Measurements from ENCODE around the gene UBAC2. TPM values are rescaled to one million over a fixed set of nuclear protein-coding genes. Genes with fewer than 3 reads are reported as not detected.

UBAC2 gene
- total and polyA plus RNA-seq, 2 donors (not counting 1 experiment from before 2014, with no cell fraction given), result 32.4 to 87.4 TPM

GRCh38 chr13:99389520-99390304, 189.1 kb downstream of the UBAC2 start:
- no peaks in the 10 kb centered on the region for H3K9me3 ChIP-seq (ENCODE audit: control insufficient read depth, insufficient read depth, low read depth, low read length)
- no peaks in the 10 kb centered on the region for H3K36me3 ChIP-seq (ENCODE audit: control insufficient read depth, insufficient read depth, low read length)
- DNase-seq (ENCODE audit: low read depth in 2 of 2), result no peak
- no peaks in the 10 kb centered on the region for H3K27me3 ChIP-seq (ENCODE audit: control insufficient read depth, insufficient read depth, low read length)
- no peaks in the 10 kb centered on the region for H3K4me1 ChIP-seq (ENCODE audit: control insufficient read depth, extremely low read depth, insufficient read depth, low read length)
- TF ChIP-seq EZH2 (IDR thresholded peaks at IDR 0.05; ENCODE audit: low read length, missing control alignments) (no peak), CTCF (conservative IDR thresholded peaks at IDR 0.05 in 1 of 2, IDR thresholded peaks at IDR 0.05 in 1 of 2; ENCODE audit: low read depth in 1 of 2, low read length in 2 of 2) (no peak)
- no peak overlapping the region for H2AFZ ChIP-seq (ENCODE audit: low read length)
- no peaks in the 10 kb centered on the region for H4K20me1 ChIP-seq (ENCODE audit: control insufficient read depth, extremely low read depth, insufficient read depth, low read length)
- H3K9ac ChIP-seq (ENCODE audit: insufficient read depth, low read length), result no peak overlapping the region
- no peak overlapping the region for H3K27ac ChIP-seq (ENCODE audit: insufficient read depth, low read length)
- no peak overlapping the region for H3K4me2 ChIP-seq (ENCODE audit: extremely low read depth, insufficient read depth, low read length)
- no peak overlapping the region for H3K4me3 ChIP-seq (replicated peaks in 1 of 4; ENCODE audit: control extremely low read depth in 1 of 4, insufficient read depth in 1 of 4, low read depth in 3 of 4, low read length in 4 of 4)
- H3K79me2 ChIP-seq (ENCODE audit: control insufficient read depth, insufficient read depth, low read length), result no peaks in the 10 kb centered on the region

GRCh38 chr13:99390601-99391000, 189.9 kb downstream of the UBAC2 start:
- no peak for TF ChIP-seq CTCF (conservative IDR thresholded peaks at IDR 0.05 in 1 of 2, IDR thresholded peaks at IDR 0.05 in 1 of 2; ENCODE audit: low read depth in 1 of 2, low read length in 2 of 2)
- no peak for TF ChIP-seq EZH2 (IDR thresholded peaks at IDR 0.05; ENCODE audit: low read length, missing control alignments)
- no peaks in the 10 kb centered on the region for H3K9me3 ChIP-seq (ENCODE audit: control insufficient read depth, insufficient read depth, low read depth, low read length)
- H3K9ac ChIP-seq (ENCODE audit: insufficient read depth, low read length), result no peak overlapping the region
- no peak overlapping the region for H3K27ac ChIP-seq (ENCODE audit: insufficient read depth, low read length)
- H3K4me3 ChIP-seq (replicated peaks in 1 of 4; ENCODE audit: control extremely low read depth in 1 of 4, insufficient read depth in 1 of 4, low read depth in 3 of 4, low read length in 4 of 4), result no peak overlapping the region
- H3K79me2 ChIP-seq (ENCODE audit: control insufficient read depth, insufficient read depth, low read length), result no peaks in the 10 kb centered on the region
- no peaks in the 10 kb centered on the region for H3K36me3 ChIP-seq (ENCODE audit: control insufficient read depth, insufficient read depth, low read length)
- no peak overlapping the region for H2AFZ ChIP-seq (ENCODE audit: low read length)
- no peaks in the 10 kb centered on the region for H3K4me1 ChIP-seq (ENCODE audit: control insufficient read depth, extremely low read depth, insufficient read depth, low read length)
- DNase-seq (ENCODE audit: low read depth in 2 of 2), result no peak
- H4K20me1 ChIP-seq (ENCODE audit: control insufficient read depth, extremely low read depth, insufficient read depth, low read length), result no peaks in the 10 kb centered on the region
- H3K27me3 ChIP-seq (ENCODE audit: control insufficient read depth, insufficient read depth, low read length), result no peaks in the 10 kb centered on the region
- H3K4me2 ChIP-seq (ENCODE audit: extremely low read depth, insufficient read depth, low read length), result no peak overlapping the region

- Histone ChIP-seq H3K9me3 (ENCODE audit: control insufficient read depth, insufficient read depth, low read depth, low read length) (no peaks in the 10 kb centered on the region), H3K9ac (ENCODE audit: insufficient read depth, low read length) (no peak overlapping the region), H3K79me2 (ENCODE audit: control insufficient read depth, insufficient read depth, low read length) (no peaks in the 10 kb centered on the region), H3K4me2 (ENCODE audit: extremely low read depth, insufficient read depth, low read length) (no peak overlapping the region), H2AFZ (ENCODE audit: low read length) (no peak overlapping the region), H3K4me1 (ENCODE audit: control insufficient read depth, extremely low read depth, insufficient read depth, low read length) (no peaks in the 10 kb centered on the region), H3K27me3 (ENCODE audit: control insufficient read depth, insufficient read depth, low read length) (peaks cover 2% of the 10 kb centered on the region), H3K4me3 (replicated peaks in 1 of 4; ENCODE audit: control extremely low read depth in 1 of 4, insufficient read depth in 1 of 4, low read depth in 3 of 4, low read length in 4 of 4) (no peak overlapping the region), H3K27ac (ENCODE audit: insufficient read depth, low read length) (no peak overlapping the region), H4K20me1 (ENCODE audit: control insufficient read depth, extremely low read depth, insufficient read depth, low read length) (no peaks in the 10 kb centered on the region), H3K36me3 (ENCODE audit: control insufficient read depth, insufficient read depth, low read length) (no peaks in the 10 kb centered on the region)
- TF ChIP-seq EZH2 (IDR thresholded peaks at IDR 0.05; ENCODE audit: low read length, missing control alignments), result no peak
- no peak for TF ChIP-seq CTCF (conservative IDR thresholded peaks at IDR 0.05 in 1 of 2, IDR thresholded peaks at IDR 0.05 in 1 of 2; ENCODE audit: low read depth in 1 of 2, low read length in 2 of 2)
- no peak for DNase-seq (ENCODE audit: low read depth in 2 of 2)
Observed at GRCh38 chr13:99391781-99392469, 191.3 kb downstream of the UBAC2 start.

All from fibroblast of lung (primary cell).